Hematopoietic multipotent progenitor cell (in vitro differentiated cells): ENCODE data around the gene AKT1. TPM values are rescaled to one million over a fixed set of nuclear protein-coding genes. Genes with fewer than 3 reads are reported as not detected.
"Not testable (repeated sequence)": the region's sequence is repeated elsewhere in the genome, so short reads cannot be mapped to it uniquely, and the experiment has no call there.

Experiments
- DNase-seq, 3 donors: peaks; one replicate each; pipeline ENCODE4 v3.0.0-alpha.2; 2011 to 2015; ENCODE audit warnings: low read depth in 2 of 3, low spot score in 2 of 3
- total RNA-seq: library from RNA; depleted of rRNA; stranded (reverse); fragments of >200 nt; gene quantifications from one replicate; pipeline ENCODE4 v1.2.3, GENCODE V29; 2012

Gene AKT1
- total RNA-seq: 130 TPM

GRCh38 chr14:104794993-104795780, at the start of gene AKT1:
TSS of gene AKT1 (minus strand) at chr14:104795748. CDS start at chr14:104792643, 3,105 bp downstream.
- DNase-seq: no peak

DNA sequence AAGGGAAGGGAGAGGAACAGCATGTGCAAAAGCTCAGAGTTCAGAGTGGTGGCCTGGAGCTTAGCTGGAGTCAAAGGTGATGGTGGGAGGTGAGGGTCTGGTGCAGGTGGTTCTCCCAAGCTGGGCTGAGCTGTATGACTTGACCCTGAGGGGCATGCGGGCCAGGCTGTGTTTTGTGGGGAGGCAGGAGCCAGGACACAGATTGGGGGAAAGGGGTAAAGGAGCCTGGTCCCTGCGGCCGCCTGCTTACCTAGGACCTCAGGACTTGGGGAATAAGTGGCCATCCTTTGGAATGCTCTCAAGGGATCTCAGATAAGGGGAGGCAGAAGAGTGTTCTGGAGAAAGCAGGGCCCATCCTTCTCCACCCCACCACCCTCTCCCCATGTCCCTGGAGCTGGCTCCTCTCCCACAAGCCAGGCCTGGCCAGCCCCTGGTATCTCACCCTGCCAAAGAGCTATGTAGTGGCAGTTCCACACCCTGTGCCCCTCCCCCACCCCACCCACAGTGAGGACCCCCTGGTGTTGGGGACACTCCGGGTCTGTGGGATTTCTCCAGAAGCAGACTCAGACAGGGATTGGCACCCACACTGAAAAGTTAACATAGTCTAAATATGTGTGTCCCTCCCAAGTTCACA, 49.6 kb upstream of the AKT1 start:
- DNase-seq: no peak

GRCh38 chr14:104844306-104845032, 48.9 kb upstream of the AKT1 start:
- DNase-seq: no peak

GRCh38 chr14:104843442-104844305, 48.1 kb upstream of the AKT1 start:
- no peak for DNase-seq

GRCh38 chr14:104843006-104843405, 47.5 kb upstream of the AKT1 start:
- DNase-seq: no peak

DNA sequence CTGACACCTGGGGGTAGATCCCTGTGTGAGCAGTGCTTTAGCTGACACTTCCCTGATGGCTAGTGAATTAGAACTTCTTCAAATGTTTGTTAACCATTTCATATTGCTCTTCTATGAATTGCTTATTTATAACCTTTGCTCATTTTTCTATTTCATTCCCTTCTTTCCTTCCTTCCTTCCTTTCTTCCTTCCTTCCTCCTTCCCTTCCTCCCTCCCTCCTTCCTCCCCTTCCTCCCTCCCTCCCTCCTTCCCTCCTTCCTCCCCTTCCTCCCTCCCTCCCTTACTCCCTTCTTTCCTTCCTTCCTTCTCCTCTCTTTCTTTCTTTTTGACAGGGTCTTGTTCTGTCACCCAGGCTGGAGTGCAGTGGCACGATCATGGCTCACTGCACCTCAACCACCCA, 46.2 kb upstream of the AKT1 start:
- DNase-seq: no peak

- DNase-seq: not testable (repeated sequence)
These were observed 40.8 kb upstream of the AKT1 start for GRCh38 chr14:104836171-104836935.

DNA sequence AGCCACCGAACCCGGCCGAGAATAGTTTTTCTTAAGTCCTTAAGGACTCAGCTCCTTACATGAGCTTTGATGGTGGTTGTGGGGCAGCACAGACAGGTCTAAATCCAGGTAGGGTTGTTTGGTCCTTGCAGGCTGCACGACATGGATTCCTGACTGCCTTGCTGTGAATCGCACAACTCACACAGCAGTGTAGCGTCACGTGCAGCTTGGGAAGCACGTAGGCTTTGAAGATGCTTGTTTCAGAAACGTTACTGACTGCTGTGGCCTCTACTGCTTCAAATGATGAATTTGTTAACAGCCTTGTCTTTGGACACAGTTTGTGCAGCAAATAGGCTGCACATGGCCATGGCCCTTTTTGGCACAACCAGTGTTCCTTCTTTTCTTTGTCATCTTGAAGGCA, 35.2 kb upstream of the AKT1 start:
- DNase-seq: no peak

DNA sequence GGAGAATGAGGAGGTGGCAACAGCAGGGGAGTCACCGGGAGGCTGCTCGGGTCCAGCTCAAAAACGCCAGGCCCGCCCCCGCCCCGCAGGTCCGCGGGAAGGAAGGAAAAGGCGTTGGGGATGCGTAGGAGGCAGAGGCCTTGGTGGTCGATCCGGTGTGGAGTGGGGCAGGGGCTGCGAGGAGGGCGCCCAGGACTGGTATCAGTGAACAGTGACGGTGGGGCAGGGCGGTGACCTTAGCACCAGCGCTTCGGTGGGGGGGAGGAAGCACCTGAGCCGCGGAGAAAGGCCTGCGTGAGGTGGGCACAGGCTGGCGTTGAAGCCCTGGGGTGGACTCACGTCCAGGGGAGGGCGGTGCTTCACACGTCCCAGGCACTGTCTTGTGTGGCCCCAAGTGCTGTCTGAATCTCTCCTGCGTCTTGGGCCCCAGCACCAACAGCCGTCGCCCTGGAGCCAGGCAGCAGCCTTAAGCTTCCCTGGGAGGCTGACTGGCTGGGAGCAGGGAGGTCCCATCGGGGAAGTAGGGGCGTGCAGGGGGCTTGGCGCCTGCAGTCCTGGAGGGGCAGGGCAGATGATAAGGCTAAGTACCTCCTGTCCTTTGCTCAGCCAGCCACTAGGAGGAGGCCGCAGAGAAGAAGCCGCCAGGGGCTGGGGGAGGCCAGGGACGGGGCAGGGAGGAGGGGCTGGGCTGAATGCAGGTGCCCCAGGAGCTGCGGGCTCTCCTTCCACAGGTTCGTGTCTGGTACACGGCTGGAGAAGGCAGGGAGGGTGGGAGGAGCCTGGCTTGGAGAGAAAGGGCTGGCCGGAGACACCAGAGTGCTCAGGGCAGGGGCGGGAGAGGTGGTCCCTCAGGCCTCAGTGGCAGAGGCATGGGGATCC, 31.9 kb upstream of the AKT1 start:
- peak in 2 of 3 donors; percentile 67 to 81 for DNase-seq

DNA sequence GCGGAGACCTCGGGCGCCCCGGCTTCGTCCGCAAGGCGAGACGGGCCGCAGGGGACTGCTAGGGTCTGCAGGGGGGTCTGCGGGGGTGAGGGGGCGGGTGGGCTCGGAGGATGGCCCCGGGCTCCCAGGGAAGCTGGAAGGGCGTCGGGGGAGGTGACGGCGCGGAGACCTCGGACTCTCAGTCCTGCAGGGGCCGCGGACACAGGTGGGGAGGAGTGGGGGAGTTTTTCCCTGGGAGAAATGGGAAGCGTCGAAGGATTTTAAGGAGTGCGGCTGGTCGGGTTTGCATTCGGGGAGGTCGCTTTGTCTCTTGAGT, 31.3 kb upstream of the AKT1 start:
- DNase-seq: no peak

- peak; percentile 73 to 91 (median 85) for DNase-seq
These were observed 30.8 kb upstream of the AKT1 start for GRCh38 chr14:104826189-104826860.

GRCh38 chr14:104824353-104824997, 28.9 kb upstream of the AKT1 start:
- DNase-seq: no peak

DNA sequence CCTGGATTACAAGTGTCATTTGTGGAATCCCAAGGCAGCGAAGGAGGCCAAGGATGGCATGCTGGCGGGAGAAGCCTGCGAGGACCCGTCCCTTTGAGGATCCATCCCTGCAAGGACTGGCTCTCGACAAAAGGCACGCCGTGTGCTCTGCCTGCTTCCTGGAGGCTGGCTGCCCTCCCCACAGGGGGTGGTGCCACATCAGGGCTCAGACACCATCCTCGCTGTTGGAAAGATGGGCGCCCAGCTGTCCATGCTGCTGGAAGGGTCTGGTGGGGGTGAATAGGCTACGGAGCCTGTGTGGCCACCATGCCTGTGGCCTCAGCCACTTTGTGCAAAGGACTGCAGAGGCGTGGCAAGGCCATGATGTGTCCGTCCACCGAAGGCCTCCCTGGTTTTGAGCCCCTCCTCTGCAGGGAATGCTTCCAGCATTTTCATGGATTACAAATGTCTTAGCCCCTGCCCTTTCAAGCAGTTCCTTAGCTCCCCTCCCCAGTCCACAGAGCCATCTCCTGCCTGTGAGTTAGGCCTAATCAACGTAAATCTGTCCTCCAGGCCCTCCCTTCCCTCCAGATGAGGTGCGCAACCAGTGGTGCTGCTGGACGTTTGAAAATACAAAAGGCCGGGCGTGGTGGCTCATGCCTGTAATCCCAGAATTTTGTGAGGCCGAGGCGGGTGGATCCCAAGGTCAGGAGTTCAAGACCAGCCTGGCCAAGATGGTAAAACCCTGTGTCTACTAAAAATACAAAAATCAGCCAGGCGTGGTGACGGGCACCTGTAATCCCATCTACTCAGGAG, 27.5 kb upstream of the AKT1 start:
- no peak for DNase-seq

DNA sequence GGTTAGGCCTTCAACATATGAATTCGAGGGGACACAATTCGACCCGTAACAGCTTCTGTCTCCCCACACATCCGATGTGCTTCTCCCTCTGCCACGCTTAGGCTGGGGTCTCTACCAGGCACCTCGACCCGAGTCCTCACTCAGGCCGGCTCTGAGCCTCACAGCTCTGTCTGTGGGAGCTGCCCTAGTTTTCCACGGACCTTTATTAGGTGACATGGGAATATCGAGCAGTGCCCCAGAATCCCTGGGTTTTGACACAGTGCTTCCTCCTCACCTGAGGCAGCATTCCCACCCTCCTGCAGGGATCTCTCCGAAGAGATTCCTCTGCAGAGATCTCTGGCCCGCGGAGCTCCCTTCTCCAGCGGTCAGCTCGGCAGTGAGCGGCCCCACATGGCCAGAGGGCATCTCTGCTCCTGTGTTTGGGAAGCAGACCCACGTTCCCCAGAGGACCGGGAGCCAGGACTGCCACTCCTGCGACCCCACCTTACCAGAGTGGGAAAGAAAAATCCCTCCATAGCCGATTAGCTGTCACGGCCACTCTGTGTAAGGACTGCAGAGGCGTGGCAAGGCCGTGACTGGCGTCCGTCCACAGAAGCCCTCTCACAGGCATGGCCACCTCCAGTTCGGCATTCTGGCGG, 26.5 kb upstream of the AKT1 start:
- no peak for DNase-seq

- no peak for DNase-seq
These were observed 25.8 kb upstream of the AKT1 start for GRCh38 chr14:104821229-104821945.

DNA sequence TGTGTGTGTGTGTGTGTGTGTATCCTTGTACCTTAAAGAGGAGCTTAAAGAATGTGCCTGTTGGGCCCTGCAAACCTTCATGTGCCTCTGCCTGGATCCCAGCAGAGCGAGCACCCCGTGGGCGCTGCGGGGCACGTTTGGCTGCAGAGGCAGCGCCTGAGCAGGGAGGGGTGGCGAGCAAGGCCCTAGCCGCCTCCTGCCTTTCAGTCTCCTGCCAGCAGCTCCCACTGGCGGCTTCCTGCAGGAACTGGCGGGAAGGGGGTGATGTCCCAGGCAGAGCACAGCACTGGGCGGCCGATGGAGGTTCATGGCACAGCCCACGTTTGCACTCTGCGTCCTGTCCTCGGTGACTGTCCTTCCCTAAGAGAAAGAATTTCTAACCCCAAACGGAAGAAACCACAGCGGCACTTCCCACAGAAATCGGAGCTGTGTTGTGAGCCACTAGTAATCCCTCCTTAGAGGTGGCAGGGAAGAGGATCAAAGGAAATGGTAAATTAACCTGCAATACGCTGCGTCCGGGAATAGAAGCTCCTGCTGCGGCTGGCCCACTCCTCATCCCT, 25.2 kb upstream of the AKT1 start:
- no peak for DNase-seq
